Measurements from ENCODE around the gene CASKIN1. TPM values are rescaled to one million over a fixed set of nuclear protein-coding genes. Genes with fewer than 3 reads are reported as not detected.

Gene CASKIN1
- polyA plus RNA-seq, 1 donor (not counting 4 experiments of a cell fraction or from before 2014, with no cell fraction given): 0.04 TPM

GRCh38 chr16:2238838-2239675 lies 42.7 kb upstream of the CASKIN1 start:
- Histone ChIP-seq H3K79me2 (ENCODE audit: control insufficient read depth, insufficient read depth, low read length) (no peaks in the 10 kb centered on the region), H3K36me3 (ENCODE audit: control insufficient read depth in 2 of 2, extremely low read depth in 1 of 2, insufficient read depth in 2 of 2, low read length in 2 of 2) (peaks cover 13 to 19% of the 10 kb centered on the region in 2 experiments), H3K27ac (ENCODE audit: control insufficient read depth, insufficient read depth, low read length) (no peak overlapping the region), H3K4me3 (ENCODE audit: control insufficient read depth in 2 of 3, extremely low read depth in 1 of 3, insufficient read depth in 2 of 3, low read depth in 1 of 3, low read length in 3 of 3) (no peak overlapping the region), H3K9me3 (ENCODE audit: control insufficient read depth, low read depth, low read length) (no peaks in the 10 kb centered on the region), H3K9me1 (ENCODE audit: control insufficient read depth, extremely low read depth, insufficient read depth, low read length) (no peaks in the 10 kb centered on the region), H3K9ac (ENCODE audit: control insufficient read depth, extremely low read depth, insufficient read depth, low read length) (no peak overlapping the region), H2AFZ (ENCODE audit: control insufficient read depth, low read length) (no peak overlapping the region), H3K4me2 (ENCODE audit: control insufficient read depth, extremely low read depth, insufficient read depth, low read depth, low read length) (no peak overlapping the region), H4K20me1 (ENCODE audit: control insufficient read depth, extremely low read depth, insufficient read depth, low read length) (peaks cover 10% of the 10 kb centered on the region), H3K27me3 (ENCODE audit: control insufficient read depth, extremely low read depth, insufficient read depth, low read length) (peaks cover 32% of the 10 kb centered on the region), H3K4me1 (ENCODE audit: control insufficient read depth, extremely low read depth, insufficient read depth, low read length) (no peaks in the 10 kb centered on the region)
- DNase-seq (ENCODE audit: low read depth, low spot score): no peak
- TF ChIP-seq, protein P1, sequence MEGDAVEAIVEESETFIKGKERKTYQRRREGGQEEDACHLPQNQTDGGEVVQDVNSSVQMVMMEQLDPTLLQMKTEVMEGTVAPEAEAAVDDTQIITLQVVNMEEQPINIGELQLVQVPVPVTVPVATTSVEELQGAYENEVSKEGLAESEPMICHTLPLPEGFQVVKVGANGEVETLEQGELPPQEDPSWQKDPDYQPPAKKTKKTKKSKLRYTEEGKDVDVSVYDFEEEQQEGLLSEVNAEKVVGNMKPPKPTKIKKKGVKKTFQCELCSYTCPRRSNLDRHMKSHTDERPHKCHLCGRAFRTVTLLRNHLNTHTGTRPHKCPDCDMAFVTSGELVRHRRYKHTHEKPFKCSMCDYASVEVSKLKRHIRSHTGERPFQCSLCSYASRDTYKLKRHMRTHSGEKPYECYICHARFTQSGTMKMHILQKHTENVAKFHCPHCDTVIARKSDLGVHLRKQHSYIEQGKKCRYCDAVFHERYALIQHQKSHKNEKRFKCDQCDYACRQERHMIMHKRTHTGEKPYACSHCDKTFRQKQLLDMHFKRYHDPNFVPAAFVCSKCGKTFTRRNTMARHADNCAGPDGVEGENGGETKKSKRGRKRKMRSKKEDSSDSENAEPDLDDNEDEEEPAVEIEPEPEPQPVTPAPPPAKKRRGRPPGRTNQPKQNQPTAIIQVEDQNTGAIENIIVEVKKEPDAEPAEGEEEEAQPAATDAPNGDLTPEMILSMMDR (optimal IDR thresholded peaks at IDR 0.05 in 1 of 3, IDR thresholded peaks at IDR 0.05 in 1 of 3, conservative IDR thresholded peaks at IDR 0.05 in 1 of 3; ENCODE audit: extremely low read depth in 1 of 3, insufficient read depth in 2 of 3, low read length in 3 of 3): no peak
- TF ChIP-seq EZH2 (IDR thresholded peaks at IDR 0.05; ENCODE audit: low read length): no peak
- no peak for FAIRE-seq
- dilution Hi-C loops (cut with MboI; ENCODE audit: extremely low pct_ligation_motif_present, low sequenced_read_pairs): no loop called here

DNA sequence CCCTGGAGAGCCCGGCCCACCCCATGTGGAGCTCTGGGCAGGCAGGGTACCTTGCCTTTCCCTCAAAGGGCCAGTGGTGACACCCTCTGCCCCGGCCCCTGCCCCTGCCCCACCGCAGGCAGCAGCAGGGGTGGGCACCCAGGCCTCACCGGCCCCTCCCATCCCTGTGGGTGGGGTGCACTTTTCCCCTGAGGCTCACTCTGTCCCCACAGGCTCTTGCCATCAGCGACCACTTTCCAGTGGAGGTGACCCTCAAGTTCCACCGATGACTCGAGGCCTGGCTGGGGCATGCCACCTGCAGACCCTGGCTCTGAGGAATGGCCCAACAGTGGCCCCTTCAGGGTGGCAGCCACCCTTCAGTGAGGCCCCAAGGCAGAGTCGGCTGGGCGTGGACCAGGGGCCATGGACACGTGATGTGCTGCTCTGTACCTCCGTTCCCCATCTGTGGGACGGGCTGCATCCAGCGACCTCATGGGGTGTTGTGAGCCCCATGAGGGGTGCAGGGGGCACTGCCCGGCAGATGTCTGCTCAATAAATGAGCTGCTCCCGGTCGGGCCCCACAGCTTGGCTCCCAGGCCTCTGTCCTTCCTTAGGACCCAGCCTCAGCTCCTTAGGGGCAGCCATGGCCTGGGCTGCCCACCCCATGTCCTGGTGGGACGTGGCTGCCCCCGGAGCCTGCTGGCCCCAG lies 41.9 kb upstream of the CASKIN1 start:
- Histone ChIP-seq H3K4me3 (ENCODE audit: control insufficient read depth in 2 of 3, extremely low read depth in 1 of 3, insufficient read depth in 2 of 3, low read depth in 1 of 3, low read length in 3 of 3) (no peak overlapping the region), H3K36me3 (ENCODE audit: control insufficient read depth in 2 of 2, extremely low read depth in 1 of 2, insufficient read depth in 2 of 2, low read length in 2 of 2) (peaks cover 12 to 23% of the 10 kb centered on the region in 2 experiments), H2AFZ (ENCODE audit: control insufficient read depth, low read length) (no peak overlapping the region), H3K4me1 (ENCODE audit: control insufficient read depth, extremely low read depth, insufficient read depth, low read length) (no peaks in the 10 kb centered on the region), H3K9ac (ENCODE audit: control insufficient read depth, extremely low read depth, insufficient read depth, low read length) (no peak overlapping the region), H3K27ac (ENCODE audit: control insufficient read depth, insufficient read depth, low read length) (no peak overlapping the region), H4K20me1 (ENCODE audit: control insufficient read depth, extremely low read depth, insufficient read depth, low read length) (peaks cover 10% of the 10 kb centered on the region), H3K79me2 (ENCODE audit: control insufficient read depth, insufficient read depth, low read length) (no peaks in the 10 kb centered on the region), H3K9me3 (ENCODE audit: control insufficient read depth, low read depth, low read length) (no peaks in the 10 kb centered on the region), H3K9me1 (ENCODE audit: control insufficient read depth, extremely low read depth, insufficient read depth, low read length) (no peaks in the 10 kb centered on the region), H3K27me3 (ENCODE audit: control insufficient read depth, extremely low read depth, insufficient read depth, low read length) (peaks cover 32% of the 10 kb centered on the region), H3K4me2 (ENCODE audit: control insufficient read depth, extremely low read depth, insufficient read depth, low read depth, low read length) (no peak overlapping the region)
- DNase-seq (ENCODE audit: low read depth, low spot score) (no peak), FAIRE-seq (no peak)
- dilution Hi-C loops (cut with MboI; ENCODE audit: extremely low pct_ligation_motif_present, low sequenced_read_pairs): no loop called here
- TF ChIP-seq EZH2 (IDR thresholded peaks at IDR 0.05; ENCODE audit: low read length): no peak
- TF ChIP-seq, protein P1 (optimal IDR thresholded peaks at IDR 0.05 in 1 of 3, IDR thresholded peaks at IDR 0.05 in 1 of 3, conservative IDR thresholded peaks at IDR 0.05 in 1 of 3; ENCODE audit: extremely low read depth in 1 of 3, insufficient read depth in 2 of 3, low read length in 3 of 3): no peak

Measured in keratinocyte (primary cell).